ENCODE measurements around the gene GPATCH2. TPM values are rescaled to one million over a fixed set of nuclear protein-coding genes. Genes with fewer than 3 reads are reported as not detected.

Gene GPATCH2
- polyA plus RNA-seq, 1 donor from 2014 or later, result 12.3 TPM

- Histone ChIP-seq H3K9me3 (ENCODE audit: low read length) (no peaks in the 10 kb centered on the region), H3K4me2 (ENCODE audit: low read length) (no peak overlapping the region), H3K9ac (ENCODE audit: low read length) (no peak overlapping the region)
These were observed 16.6 kb downstream of the GPATCH2 start for GRCh38 chr1:217614200-217614712.

GRCh38 chr1:217605390-217605789 is 25.5 kb downstream of the GPATCH2 start:
- Histone ChIP-seq H3K79me2 (replicated peaks; ENCODE audit: insufficient read depth, low read length) (no peaks in the 10 kb centered on the region), H3K9ac (ENCODE audit: low read length) (no peak overlapping the region), H4K20me1 (ENCODE audit: insufficient read depth) (no peaks in the 10 kb centered on the region), H3K36me3 (ENCODE audit: insufficient read depth, low read length) (no peaks in the 10 kb centered on the region), H3K4me3 (ENCODE audit: low read length) (no peak overlapping the region), H3F3A (ENCODE audit: insufficient read depth, low read length, poor library complexity, severe bottlenecking) (no peaks in the 10 kb centered on the region), H3K27me3 (ENCODE audit: insufficient read depth, low read depth, low read length) (no peaks in the 10 kb centered on the region), H2AFZ (ENCODE audit: low read depth, low read length) (no peak overlapping the region), H3K9me3 (ENCODE audit: low read length) (no peaks in the 10 kb centered on the region), H3K27ac (ENCODE audit: low read length) (no peak overlapping the region), H3K9me2 (ENCODE audit: insufficient read depth, low read length) (no peaks in the 10 kb centered on the region), H3K4me2 (ENCODE audit: low read length) (no peak overlapping the region)
- TF ChIP-seq POLR2AphosphoS5 (IDR thresholded peaks at IDR 0.05) (no peak), RAD21 (conservative IDR thresholded peaks at IDR 0.05) (no peak), EZH2 (IDR thresholded peaks at IDR 0.05; ENCODE audit: borderline replicate concordance, insufficient read depth, low read length, poor library complexity, severe bottlenecking) (no peak), EP300 (conservative IDR thresholded peaks at IDR 0.05; ENCODE audit: poor library complexity, severe bottlenecking) (no peak), REST (IDR thresholded peaks at IDR 0.05; ENCODE audit: borderline replicate concordance) (no peak), MXI1 (conservative IDR thresholded peaks at IDR 0.05; ENCODE audit: poor library complexity, severe bottlenecking) (no peak), TAF1 (IDR thresholded peaks at IDR 0.05; ENCODE audit: low read depth) (no peak)
- TF ChIP-seq, protein P1, sequence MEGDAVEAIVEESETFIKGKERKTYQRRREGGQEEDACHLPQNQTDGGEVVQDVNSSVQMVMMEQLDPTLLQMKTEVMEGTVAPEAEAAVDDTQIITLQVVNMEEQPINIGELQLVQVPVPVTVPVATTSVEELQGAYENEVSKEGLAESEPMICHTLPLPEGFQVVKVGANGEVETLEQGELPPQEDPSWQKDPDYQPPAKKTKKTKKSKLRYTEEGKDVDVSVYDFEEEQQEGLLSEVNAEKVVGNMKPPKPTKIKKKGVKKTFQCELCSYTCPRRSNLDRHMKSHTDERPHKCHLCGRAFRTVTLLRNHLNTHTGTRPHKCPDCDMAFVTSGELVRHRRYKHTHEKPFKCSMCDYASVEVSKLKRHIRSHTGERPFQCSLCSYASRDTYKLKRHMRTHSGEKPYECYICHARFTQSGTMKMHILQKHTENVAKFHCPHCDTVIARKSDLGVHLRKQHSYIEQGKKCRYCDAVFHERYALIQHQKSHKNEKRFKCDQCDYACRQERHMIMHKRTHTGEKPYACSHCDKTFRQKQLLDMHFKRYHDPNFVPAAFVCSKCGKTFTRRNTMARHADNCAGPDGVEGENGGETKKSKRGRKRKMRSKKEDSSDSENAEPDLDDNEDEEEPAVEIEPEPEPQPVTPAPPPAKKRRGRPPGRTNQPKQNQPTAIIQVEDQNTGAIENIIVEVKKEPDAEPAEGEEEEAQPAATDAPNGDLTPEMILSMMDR (IDR thresholded peaks at IDR 0.05; ENCODE audit: poor library complexity, severe bottlenecking), result no peak

More at GRCh38 chr1:217614200-217614712, 16.6 kb downstream of the GPATCH2 start:
- Histone ChIP-seq H3K36me3 (ENCODE audit: insufficient read depth, low read length) (no peaks in the 10 kb centered on the region), H3F3A (ENCODE audit: insufficient read depth, low read length, poor library complexity, severe bottlenecking) (no peaks in the 10 kb centered on the region), H3K79me2 (replicated peaks; ENCODE audit: insufficient read depth, low read length) (no peaks in the 10 kb centered on the region), H2AFZ (ENCODE audit: low read depth, low read length) (no peak overlapping the region), H3K9me2 (ENCODE audit: insufficient read depth, low read length) (no peaks in the 10 kb centered on the region), H3K4me3 (ENCODE audit: low read length) (no peak overlapping the region), H3K27ac (ENCODE audit: low read length) (no peak overlapping the region), H3K27me3 (ENCODE audit: insufficient read depth, low read depth, low read length) (no peaks in the 10 kb centered on the region), H4K20me1 (ENCODE audit: insufficient read depth) (no peaks in the 10 kb centered on the region)
- TF ChIP-seq TAF1 (IDR thresholded peaks at IDR 0.05; ENCODE audit: low read depth), result no peak
- no peak for TF ChIP-seq EZH2 (IDR thresholded peaks at IDR 0.05; ENCODE audit: borderline replicate concordance, insufficient read depth, low read length, poor library complexity, severe bottlenecking)
- TF ChIP-seq POLR2AphosphoS5 (IDR thresholded peaks at IDR 0.05), result no peak
- TF ChIP-seq EP300 (conservative IDR thresholded peaks at IDR 0.05; ENCODE audit: poor library complexity, severe bottlenecking), result no peak
- TF ChIP-seq, protein P1 (IDR thresholded peaks at IDR 0.05; ENCODE audit: poor library complexity, severe bottlenecking), result no peak
- no peak for TF ChIP-seq SMC3 (conservative IDR thresholded peaks at IDR 0.05; ENCODE audit: poor library complexity)
- no peak for TF ChIP-seq MXI1 (conservative IDR thresholded peaks at IDR 0.05; ENCODE audit: poor library complexity, severe bottlenecking)
- TF ChIP-seq REST (IDR thresholded peaks at IDR 0.05; ENCODE audit: borderline replicate concordance), result no peak
- no peak for TF ChIP-seq RAD21 (conservative IDR thresholded peaks at IDR 0.05)
